Measurements from ENCODE around the gene TMEM127.
"Not testable (repeated sequence)": the region's sequence is repeated elsewhere in the genome, so short reads cannot be mapped to it uniquely, and the experiment has no call there.

The TMEM127 gene

GRCh38 chr2:96265840-96266679 is at the start of gene TMEM127, which contains the start of gene CIAO1:
TSS of gene TMEM127 (minus strand) at chr2:96265997. CDS start at chr2:96265381, 616 bp downstream.
TSS of gene CIAO1 (plus strand) at chr2:96266225. CDS start at chr2:96266351, 126 bp downstream.
- DNase-seq (peak; percentile 99), ATAC-seq (peak; percentile 96)

GRCh38 chr2:96315005-96315399 is 49.2 kb upstream of the TMEM127 start:
- DNase-seq (no peak), ATAC-seq (no peak)

DNA sequence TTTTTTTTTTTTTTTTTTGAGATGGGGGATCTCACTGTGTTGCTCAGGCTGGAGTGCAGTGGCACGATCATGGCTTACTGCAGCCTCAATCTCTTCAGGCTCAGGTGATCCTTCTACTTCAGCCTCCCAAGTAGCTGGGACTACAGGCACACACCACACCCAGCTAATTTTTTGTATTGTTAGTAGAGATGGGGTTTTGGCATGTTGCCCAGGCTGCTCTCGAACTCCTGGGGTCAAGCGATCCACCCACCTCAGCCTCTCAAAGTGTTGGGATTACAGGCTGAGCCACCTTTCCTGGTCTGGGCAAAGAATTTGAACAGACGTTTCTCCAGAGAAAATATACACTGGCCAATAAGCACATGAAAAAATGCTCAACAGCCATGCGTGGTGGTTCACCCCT is 42.5 kb upstream of the TMEM127 start:
- no peak for ATAC-seq
- no peak for DNase-seq

DNA sequence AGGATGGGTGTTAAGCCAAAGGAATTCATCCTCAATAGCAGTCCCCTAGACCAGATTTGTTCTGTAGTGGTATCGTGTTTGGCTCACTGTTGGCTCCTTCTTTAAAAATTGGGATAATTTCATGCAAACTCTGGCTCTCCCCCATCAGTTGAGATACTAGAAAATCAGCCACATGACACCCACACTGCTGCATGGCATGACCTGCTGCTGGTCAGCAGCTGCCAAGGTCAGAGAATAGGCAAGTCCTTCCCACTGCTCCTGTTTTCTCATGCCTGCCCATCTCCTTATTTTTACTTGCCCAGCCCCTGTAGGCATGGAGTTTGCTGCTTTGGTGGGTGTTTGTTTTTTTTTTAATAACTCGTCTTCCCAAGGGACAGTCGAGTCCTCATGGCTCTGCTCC is 40.6 kb upstream of the TMEM127 start:
- DNase-seq (no peak), ATAC-seq (no peak)

DNA sequence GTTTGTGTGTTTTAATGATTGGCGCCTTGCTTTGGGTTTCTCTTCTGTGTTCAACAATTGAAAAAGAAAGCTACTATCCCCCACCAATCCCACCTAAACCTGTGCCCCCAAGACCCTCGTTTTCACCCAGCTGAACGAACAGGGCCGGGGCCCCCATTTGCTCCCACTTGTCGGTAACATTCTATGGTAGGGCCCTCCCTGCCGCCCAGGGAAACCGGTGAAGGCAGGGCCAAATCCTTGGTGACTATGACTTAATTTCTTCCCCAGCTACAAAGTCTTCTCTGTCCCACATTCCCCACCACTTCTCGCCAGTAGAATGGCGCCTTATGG is 40.1 kb upstream of the TMEM127 start:
- DNase-seq (peak; percentile 20), ATAC-seq (no peak)

- DNase-seq, result peak; percentile 94
- peak; percentile 99 for ATAC-seq
These were observed 39.5 kb upstream of the TMEM127 start, which contains the start of gene SNRNP200 for GRCh38 chr2:96305091-96305978. TSS of gene SNRNP200 (minus strand) at chr2:96305546. CDS start at chr2:96305437, 109 bp downstream.

DNA sequence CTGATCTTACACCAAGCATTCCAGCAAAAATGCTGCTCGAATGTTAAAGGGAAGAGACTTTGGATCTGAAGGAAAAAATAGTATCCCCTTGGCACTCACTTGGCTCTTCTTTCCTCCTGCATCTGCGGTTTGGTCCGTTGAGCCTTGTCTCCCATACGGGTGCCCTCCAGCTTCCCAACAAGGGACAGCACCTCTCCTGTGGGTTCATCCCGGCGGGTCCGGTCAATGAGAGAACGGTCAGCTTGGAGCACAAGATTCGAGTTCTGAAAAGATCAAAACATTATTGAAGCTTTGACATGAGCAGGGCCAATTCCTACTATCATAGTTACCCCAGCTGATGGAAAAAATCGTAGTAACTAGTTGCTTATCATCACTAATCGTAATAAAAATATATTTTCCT is 38.8 kb upstream of the TMEM127 start:
- no peak for DNase-seq
- no peak for ATAC-seq

DNA sequence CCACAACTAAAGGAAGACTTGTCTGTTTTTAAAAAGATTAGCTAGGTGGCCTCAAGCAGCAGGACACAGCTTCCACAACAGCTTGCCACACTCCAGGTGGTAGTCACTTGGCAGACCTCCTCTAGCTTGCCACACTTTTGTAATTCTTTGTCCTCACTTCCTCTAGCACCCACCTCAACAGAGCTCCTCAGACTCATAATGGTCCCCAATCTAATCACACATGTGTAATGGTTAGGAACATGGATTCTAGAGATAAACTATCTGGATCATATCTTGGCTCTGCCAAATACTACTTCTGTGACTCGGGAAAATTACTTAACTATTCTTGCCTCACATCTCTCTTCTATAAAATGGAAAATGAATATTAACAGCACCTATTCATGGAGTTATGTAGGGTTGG is 36.1 kb upstream of the TMEM127 start:
- ATAC-seq, result no peak
- DNase-seq, result no peak

DNA sequence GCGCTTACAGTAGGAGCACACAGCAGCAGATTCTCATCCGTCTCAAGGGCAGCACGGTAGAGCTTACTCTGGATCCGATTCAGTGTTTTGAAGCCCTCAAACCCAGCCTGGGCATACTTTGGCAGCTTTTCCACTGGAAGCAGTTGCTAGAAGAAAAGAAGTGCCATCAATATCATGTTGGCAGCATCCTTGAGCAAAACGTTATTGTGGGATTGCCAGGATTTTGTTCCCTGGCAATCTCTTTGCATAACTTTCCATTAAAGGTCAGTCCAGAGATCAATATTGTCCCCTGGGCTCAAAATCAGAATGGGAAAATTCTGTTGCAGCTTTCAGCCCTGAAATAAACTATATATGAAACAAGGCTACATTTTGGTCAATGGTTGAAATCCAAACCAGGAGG is 31.1 kb upstream of the TMEM127 start:
- DNase-seq, result no peak
- no peak for ATAC-seq

DNA sequence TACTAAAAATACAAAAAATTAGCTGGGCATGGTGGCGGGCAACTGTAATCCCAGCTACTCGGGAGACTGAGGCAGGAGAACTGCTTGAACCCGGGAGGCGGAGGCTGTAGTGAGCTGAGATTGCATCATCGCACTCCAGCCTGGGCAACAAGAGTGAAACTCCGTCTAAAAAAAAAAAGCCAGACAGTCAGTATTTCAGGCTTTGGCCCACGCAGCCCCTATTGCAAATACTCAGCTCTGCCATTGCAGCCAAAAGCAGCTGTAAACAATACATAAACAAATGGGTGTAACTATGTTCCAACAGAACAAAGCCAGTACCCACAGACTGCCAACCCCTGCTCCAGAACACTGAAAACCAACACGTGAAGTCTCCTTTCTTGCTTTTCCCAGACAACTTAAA is 28.5 kb upstream of the TMEM127 start:
- DNase-seq, ATAC-seq: not testable (repeated sequence)

- ATAC-seq (no peak), DNase-seq (no peak)
These were observed 26.0 kb upstream of the TMEM127 start for GRCh38 chr2:96291751-96292150.

DNA sequence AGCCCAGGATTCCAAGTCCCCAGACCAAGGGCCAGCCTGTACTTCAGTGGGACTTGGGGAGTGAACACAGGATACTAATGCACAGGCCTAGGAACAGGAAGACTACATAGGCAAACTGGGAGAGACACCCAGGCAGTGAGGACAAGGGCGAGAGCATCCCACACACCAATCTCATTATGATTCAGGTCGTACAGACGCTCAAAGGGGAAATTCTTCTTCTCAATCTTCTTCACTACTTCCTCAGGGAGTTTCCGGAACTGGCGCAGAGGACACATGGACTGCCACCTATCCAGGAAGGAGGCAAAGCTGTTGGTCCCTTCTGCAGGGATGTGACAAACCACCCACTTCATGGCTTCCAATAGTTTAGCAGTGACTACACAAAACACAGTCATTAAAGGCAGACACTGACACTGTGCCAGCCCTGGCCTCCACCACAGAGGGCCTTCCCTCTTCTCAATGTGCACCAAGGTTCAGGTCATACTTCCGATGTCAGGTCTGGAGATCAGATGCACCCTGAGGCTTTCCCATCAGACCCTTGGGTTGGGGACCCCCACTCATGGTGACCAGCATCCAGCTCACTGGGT is 21.6 kb upstream of the TMEM127 start:
- DNase-seq (no peak), ATAC-seq (no peak)

GRCh38 chr2:96276787-96277499 is 11.1 kb upstream of the TMEM127 start:
- DNase-seq, result no peak
- no peak for ATAC-seq

DNA sequence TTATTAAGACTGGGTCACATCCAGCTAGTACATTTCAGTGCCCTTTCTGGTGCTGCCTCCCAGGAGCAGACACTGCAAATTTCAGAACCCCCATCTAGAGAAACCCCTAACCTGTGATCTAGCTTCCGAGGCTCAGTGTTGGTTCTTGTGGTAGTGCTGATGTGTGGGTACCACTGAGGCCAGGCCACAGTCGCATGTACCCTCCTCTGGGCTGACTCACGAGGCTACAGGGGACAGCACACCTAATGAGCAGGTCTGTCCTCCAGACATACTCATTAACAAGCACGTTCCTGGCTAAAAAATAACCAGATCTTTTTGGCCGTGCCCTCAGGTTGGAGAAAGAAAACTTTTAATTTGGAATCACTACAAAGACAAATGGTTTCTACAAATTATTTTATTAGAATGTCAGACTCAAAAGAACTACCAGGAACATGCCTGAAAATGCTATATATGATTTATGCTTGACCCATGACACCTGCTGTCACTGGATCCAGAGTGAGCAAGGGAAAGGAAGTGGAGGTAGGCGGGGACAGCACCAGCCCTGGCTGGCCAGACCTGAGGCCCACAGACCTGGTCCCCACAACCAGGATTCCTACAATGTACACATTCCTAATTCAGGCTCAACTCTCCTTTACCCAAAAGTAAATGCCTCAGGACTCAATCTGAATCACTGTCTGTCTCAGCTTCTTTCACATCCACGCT is 8.7 kb upstream of the TMEM127 start:
- DNase-seq (no peak), ATAC-seq (no peak)

DNA sequence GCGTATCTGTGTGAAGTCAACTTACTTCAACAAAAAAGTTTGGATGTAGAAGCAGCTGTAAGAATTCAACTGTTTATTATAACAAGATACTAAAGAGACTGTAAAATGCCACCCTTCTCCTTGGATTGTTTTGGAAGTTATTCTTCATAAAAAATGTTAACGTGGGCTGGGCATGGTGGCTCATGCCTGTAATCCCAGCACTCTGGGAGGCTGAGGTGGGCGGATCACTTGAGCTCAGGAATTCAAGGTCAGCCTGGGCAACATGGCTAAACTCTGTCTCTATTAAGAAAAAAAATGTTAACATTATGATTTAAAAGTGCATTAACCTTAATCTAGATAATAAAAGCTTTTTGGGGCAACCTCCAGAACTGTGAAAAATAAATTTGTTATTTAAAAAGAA is 8.0 kb upstream of the TMEM127 start:
- ATAC-seq (no peak), DNase-seq (no peak)

DNA sequence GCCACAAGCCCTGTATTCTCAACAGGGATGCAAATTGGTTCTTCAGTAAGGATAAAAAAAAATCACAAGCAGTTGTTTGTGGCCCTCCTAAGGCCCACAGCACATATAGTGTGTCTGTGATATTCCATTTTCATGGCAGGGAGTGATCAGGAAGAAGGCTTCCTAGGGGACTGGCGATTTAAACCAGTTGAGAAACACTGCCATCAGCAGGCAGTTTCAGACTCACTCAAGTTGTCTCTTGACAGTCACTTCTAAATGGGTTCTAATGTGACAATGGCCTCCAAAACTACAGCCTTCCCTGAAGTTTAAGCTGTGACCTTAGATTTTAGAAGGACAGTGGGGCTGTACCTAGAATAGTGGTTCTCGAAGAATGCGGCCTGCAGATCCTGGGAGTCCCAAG is 6.2 kb upstream of the TMEM127 start:
- ATAC-seq, result no peak
- DNase-seq, result no peak

GRCh38 chr2:96267159-96267971 is 1.6 kb upstream of the TMEM127 start:
- ATAC-seq, result peak; percentile 36
- DNase-seq, result peak; percentile 64

DNA sequence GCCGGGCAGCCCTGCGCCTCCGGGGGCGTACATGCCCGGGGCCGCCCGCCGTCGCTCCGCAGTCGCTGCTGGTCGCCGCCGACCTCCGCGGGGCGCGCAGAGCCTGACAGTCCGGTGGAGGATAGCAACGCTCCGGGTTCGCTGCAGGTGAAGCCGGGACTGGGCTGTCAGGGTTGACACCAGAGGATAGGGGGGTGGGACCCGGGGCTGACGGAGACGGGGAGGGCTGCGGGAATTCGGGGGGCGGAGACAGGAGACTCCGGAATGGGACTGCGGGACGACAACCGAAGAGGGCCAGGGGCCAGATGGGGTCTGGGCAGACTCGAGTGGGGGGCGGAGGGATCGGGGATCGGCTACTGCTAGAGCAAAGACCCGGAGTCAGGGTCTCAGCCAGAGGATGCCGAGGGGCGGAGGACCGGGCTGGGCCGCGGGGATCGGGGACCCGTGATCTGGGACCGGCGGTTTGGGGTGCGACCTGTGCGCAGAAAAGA is 403 bp downstream of the TMEM127 start:
- ATAC-seq (peak; percentile 1), DNase-seq (peak; percentile 57)

DNA sequence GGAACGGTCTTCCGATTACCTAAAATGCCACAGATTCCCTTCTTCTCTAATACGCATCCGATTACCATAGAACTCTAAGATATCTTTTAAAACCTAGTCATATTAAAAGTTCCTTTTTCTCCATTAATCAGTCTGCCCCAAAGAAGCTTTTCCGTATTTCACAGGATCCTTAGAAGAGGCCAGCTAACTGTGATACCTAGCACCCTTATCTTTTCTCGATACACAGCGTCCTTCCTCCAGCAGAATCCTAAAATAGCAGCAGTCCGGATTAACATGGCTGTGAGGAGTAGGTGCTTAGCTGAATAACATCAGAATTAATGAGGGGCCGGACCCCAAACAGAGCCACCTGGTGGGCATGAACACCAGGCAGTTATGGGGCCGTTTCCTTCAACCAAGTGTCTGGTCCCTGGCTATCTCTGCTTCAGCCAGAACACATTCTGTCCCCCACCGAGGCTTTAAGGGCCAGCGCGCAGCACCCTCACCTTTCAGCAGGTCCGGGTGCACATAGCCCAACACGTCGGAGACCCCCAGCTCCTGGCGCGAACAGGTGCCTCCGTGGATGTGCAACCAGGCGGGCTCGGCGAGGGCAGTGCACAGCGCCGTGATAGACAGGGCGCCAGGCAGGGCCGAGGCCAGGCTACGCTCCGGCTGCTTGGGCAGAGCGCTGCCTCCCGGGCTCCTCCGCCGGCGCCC is 995 bp downstream of the TMEM127 start:
- no peak for ATAC-seq
- DNase-seq, result peak; percentile 54

DNA sequence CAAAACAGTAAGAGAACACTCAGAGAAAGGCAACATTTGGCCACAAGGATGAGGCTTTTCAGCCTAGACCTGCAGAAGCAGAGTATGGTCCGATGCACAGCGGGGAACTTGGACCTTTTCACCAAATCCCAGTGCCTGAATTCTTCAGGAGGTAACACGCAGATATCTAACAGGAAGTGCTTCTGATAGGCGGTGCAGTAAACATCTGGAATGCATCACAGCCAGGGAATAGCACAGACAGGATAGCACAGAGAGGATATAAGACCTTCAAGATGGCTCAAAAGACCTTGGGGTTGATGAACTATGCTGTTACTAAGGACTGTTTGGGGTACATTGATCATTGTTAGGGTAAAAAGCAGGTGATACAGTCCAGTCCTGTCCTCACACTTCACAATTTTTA is 1.7 kb downstream of the TMEM127 start:
- ATAC-seq, result no peak
- DNase-seq, result no peak
